ENCODE measurements around the gene RBM4B.

RBM4B gene

GRCh38 chr11:66686801-66687750 lies 9.4 kb upstream of the RBM4B start:
- DNase-seq (ENCODE audit: low read depth) = no peak

- no peak for DNase-seq (ENCODE audit: low read depth)
Observed at GRCh38 chr11:66686100-66686785, 8.6 kb upstream of the RBM4B start.

DNA sequence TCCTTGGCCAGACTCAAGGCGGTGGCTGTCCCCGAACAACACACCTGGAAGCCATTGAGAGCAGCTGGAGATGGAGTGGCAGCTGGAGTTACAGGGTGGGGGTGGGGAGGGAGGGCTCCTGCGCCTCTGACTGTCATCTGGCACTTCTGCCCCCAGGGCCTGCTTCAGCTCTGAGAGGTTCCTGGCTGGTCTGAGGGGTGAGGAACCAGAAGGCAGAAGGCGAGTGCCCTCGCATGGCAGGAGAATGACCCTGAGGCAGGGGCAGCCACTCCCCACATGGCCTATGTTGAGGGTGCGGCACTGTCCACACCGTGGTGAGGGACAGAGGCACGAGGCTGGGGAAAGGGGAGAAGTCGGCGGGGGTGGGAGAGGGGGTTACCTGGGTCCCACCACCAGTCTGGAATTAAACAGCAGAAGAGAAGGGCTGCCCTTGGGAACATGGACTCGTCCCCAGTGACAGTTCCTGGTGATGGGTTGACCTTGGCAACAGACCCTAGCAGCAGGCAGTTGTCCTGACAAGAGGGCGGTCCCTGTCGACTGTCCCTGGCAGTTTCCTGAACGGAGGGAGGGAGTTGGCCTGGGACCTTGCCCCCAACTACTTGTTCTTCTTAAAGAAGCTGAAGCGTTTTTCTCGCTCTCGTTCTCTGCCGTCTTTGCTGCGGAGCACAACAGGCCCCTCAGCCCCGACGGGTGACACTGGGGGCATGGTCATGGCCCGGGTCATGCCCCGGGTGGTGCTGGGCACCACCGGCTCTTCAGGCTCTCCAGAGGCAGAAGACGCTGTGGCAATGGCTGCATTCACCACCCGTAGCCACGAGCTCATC lies 7.8 kb upstream of the RBM4B start:
- no peak for DNase-seq (ENCODE audit: low read depth)

GRCh38 chr11:66684635-66685034 lies 6.9 kb upstream of the RBM4B start:
- no peak for DNase-seq (ENCODE audit: low read depth)

GRCh38 chr11:66683877-66684276 lies 6.2 kb upstream of the RBM4B start:
- no peak for DNase-seq (ENCODE audit: low read depth)

GRCh38 chr11:66680966-66681645 lies 3.4 kb upstream of the RBM4B start:
- no peak for DNase-seq (ENCODE audit: low read depth)

- DNase-seq (ENCODE audit: low read depth) = no peak
Observed at GRCh38 chr11:66676931-66677598, 622 bp downstream of the RBM4B start.

- no peak for DNase-seq (ENCODE audit: low read depth)
Observed at GRCh38 chr11:66676282-66676919, 1.3 kb downstream of the RBM4B start.

GRCh38 chr11:66674964-66675602 lies 2.6 kb downstream of the RBM4B start:
- no peak for DNase-seq (ENCODE audit: low read depth)

GRCh38 chr11:66670816-66671215 lies 6.9 kb downstream of the RBM4B start:
- no peak for DNase-seq (ENCODE audit: low read depth)

DNA sequence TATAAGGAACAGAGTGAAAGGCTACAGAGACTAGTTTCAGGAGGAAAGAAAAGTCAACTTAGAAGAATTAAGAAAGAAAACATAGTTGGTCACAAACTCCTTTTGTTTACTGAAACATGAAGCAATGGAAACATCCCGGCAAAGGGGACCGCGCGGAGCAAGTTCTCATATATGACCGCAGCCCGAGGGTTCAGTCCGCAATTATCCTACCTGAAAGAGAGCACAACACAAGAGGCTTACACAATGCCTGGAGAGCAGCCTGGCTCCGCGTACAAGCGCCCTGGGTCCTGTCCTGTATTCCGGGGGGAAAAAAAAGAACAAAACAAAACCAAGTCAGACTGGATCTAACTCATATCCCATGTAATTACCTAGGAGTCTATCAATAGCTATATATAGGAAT lies 12.3 kb downstream of the RBM4B start:
- no peak for DNase-seq (ENCODE audit: low read depth)

GRCh38 chr11:66663741-66664296 lies 13.9 kb downstream of the RBM4B start:
- DNase-seq (ENCODE audit: low read depth) = no peak

GRCh38 chr11:66659763-66660162 lies 17.9 kb downstream of the RBM4B start:
- no peak for DNase-seq (ENCODE audit: low read depth)

GRCh38 chr11:66653123-66653522 lies 24.6 kb downstream of the RBM4B start:
- DNase-seq (ENCODE audit: low read depth) = no peak

DNA sequence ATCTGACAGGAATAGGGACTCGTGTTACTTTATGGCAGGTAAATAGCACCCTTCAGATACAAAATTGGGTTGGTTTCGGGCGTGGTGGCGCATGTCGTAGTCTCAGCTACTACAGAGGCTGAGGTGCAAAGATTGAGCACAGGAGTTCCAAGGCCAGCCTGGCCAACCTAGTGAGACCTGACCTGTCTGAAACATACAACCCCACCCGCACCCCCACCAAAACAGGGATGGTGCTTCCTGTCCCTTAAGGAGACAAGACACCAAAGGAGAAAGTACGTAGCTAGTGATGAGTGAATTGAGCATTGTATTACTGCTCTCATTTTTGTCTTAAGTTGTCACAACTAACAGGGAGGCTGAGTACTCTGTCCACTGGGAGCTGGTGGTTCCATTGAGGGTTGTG lies 25.0 kb downstream of the RBM4B start:
- DNase-seq (ENCODE audit: low read depth) = no peak

- no peak for DNase-seq (ENCODE audit: low read depth)
Observed at GRCh38 chr11:66651016-66651415, 26.7 kb downstream of the RBM4B start.

- no peak for DNase-seq (ENCODE audit: low read depth)
Observed at GRCh38 chr11:66649903-66650302, 27.8 kb downstream of the RBM4B start.

- DNase-seq (ENCODE audit: low read depth) = no peak
Observed at GRCh38 chr11:66646828-66647227, 30.9 kb downstream of the RBM4B start.

- no peak for DNase-seq (ENCODE audit: low read depth)
Observed at GRCh38 chr11:66643745-66644437, 33.8 kb downstream of the RBM4B start.
